Measurements from ENCODE around the gene PSORS1C2.
"Not testable (repeated sequence)": the region's sequence is repeated elsewhere in the genome, so short reads cannot be mapped to it uniquely, and the experiment has no call there.

Gene PSORS1C2

DNA sequence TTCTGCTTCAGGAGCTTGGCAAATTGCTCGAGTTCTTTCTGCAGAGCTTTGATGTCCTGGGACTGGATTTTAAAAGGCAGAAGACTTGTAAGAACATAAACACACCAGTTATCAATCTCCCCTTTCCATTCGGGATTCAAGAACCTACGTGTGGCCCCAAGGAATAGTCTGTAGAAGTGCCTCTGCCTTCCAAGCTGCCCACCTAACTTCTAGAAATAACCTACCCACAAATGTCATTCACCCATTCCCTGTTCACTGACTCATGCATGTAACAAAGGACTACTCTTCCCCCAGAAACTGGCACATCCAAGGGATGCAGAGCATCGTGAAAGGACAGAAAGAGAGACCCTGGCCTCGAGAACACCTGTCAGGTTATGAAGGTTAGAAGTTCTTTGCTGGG is 27.1 kb upstream of the PSORS1C2 start:
- DNase-seq (ENCODE audit: low spot score) (no peak), ATAC-seq (ENCODE audit: low read depth) (no peak)
- no peaks in the 10 kb centered on the region for H3K9me3 ChIP-seq (ENCODE audit: severe bottlenecking)
- H3K27me3 ChIP-seq (ENCODE audit: insufficient read depth, poor library complexity, severe bottlenecking): no peaks in the 10 kb centered on the region
- H3K4me1 ChIP-seq (ENCODE audit: insufficient read depth, poor library complexity, severe bottlenecking): no peaks in the 10 kb centered on the region
- H3K4me3 ChIP-seq (ENCODE audit: severe bottlenecking): no peak overlapping the region
- H3K36me3 ChIP-seq (ENCODE audit: low read depth): peaks cover 19% of the 10 kb centered on the region; the same call in 1 of the 2 replicates
- no peak overlapping the region for H3K27ac ChIP-seq (ENCODE audit: poor library complexity, severe bottlenecking)
- TF ChIP-seq, protein P1, sequence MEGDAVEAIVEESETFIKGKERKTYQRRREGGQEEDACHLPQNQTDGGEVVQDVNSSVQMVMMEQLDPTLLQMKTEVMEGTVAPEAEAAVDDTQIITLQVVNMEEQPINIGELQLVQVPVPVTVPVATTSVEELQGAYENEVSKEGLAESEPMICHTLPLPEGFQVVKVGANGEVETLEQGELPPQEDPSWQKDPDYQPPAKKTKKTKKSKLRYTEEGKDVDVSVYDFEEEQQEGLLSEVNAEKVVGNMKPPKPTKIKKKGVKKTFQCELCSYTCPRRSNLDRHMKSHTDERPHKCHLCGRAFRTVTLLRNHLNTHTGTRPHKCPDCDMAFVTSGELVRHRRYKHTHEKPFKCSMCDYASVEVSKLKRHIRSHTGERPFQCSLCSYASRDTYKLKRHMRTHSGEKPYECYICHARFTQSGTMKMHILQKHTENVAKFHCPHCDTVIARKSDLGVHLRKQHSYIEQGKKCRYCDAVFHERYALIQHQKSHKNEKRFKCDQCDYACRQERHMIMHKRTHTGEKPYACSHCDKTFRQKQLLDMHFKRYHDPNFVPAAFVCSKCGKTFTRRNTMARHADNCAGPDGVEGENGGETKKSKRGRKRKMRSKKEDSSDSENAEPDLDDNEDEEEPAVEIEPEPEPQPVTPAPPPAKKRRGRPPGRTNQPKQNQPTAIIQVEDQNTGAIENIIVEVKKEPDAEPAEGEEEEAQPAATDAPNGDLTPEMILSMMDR (IDR thresholded peaks at IDR 0.05; ENCODE audit: poor library complexity, severe bottlenecking): no peak

DNA sequence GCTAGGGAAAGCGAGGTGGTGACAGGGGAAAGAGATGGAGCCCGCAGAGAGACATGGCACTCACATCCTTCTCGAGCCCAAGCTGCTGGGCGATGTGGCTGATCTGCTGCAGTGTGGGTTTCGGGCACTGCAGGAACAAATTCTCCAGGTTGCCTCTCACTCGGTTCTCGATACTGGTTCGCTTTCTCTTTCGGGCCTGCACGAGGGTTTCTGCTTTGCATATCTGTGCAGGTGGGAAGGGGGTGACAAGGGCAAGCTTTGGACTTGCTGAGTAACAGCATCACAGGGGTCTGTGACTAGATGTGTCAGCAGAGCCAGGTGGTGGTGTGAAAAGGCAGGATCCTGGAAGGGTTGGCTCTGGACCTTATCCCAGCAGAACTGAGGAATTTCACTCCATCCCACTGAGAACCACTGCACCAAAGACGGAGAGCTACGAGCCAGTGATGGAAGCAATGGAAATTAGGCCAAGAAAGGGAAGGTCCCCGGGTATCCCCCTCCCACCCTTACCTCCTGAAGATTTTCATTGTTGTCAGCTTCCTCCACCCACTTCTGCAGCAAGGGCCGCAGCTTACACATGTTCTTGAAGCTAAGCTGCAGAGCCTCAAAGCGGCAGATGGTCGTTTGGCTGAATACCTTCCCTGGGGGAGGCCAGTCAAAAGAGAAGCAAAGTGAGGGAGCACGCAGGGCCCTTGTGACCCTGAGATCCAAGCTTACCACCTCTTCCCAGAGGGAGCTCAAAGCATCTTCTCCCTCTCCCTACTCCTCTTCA is 26.4 kb upstream of the PSORS1C2 start:
- not testable (repeated sequence) for H3K27ac ChIP-seq (ENCODE audit: poor library complexity, severe bottlenecking); H3K4me1 ChIP-seq (ENCODE audit: insufficient read depth, poor library complexity, severe bottlenecking); H3K9me3 ChIP-seq (ENCODE audit: severe bottlenecking); H3K27me3 ChIP-seq (ENCODE audit: insufficient read depth, poor library complexity, severe bottlenecking); DNase-seq (ENCODE audit: low spot score); ATAC-seq (ENCODE audit: low read depth); H3K4me3 ChIP-seq (ENCODE audit: severe bottlenecking)
- peaks cover 24% of the 10 kb centered on the region for H3K36me3 ChIP-seq (ENCODE audit: low read depth)

DNA sequence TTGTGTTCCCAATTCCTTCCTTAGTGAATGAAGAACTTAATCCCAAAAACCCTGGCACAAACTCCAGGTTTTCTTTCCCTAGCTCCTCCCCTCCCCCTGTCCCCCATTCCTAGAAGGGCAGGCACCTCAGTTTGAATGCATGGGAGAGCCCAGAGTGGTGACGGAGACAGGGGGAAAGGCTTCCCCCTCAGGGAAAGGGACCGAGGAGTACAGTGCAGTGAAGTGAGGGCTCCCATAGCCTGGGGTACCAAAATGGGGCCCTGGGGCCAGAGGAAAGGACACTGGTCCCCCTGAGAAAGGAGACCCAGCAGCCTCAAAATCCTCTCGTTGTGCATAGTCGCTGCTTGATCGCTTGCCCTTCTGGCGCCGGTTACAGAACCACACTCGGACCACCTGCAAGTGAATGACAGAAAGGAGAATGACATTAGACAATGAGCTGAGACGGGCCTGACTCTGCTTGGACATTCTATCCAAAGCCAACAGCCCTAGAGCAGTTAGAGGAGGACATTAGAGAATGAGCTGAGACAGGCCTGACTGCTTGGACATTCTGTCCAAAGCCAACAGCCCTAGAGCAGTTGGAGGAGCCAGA is 25.7 kb upstream of the PSORS1C2 start:
- H3K27me3 ChIP-seq (ENCODE audit: insufficient read depth, poor library complexity, severe bottlenecking); H3K27ac ChIP-seq (ENCODE audit: poor library complexity, severe bottlenecking); DNase-seq (ENCODE audit: low spot score); H3K4me1 ChIP-seq (ENCODE audit: insufficient read depth, poor library complexity, severe bottlenecking); H3K4me3 ChIP-seq (ENCODE audit: severe bottlenecking); H3K9me3 ChIP-seq (ENCODE audit: severe bottlenecking); ATAC-seq (ENCODE audit: low read depth): not testable (repeated sequence)
- H3K36me3 ChIP-seq (ENCODE audit: low read depth): peaks cover 31% of the 10 kb centered on the region

DNA sequence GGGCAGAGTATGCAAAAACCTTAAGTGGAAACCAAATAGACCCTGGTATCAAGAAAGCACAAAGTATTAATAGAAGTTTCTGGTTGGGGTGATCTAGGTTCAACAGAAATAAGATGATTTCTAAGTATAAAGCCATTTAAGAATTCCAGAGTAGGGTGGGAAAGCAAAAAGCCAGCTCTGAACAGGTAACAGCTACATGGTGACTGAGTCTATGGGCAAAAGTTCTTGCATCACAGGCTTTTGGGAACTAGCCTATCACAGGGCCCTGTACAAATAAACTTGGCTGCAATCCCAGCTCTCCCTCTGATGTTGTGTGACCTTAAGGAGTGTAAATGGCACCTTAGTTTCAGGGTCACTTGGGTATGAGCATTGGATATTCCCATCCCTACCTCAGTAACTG is 25.1 kb upstream of the PSORS1C2 start:
- Histone ChIP-seq H3K4me1 (ENCODE audit: insufficient read depth, poor library complexity, severe bottlenecking) (no peaks in the 10 kb centered on the region), H3K9me3 (ENCODE audit: severe bottlenecking) (no peaks in the 10 kb centered on the region), H3K27ac (ENCODE audit: poor library complexity, severe bottlenecking) (no peak overlapping the region), H3K27me3 (ENCODE audit: insufficient read depth, poor library complexity, severe bottlenecking) (no peaks in the 10 kb centered on the region), H3K36me3 (ENCODE audit: low read depth) (peaks cover 32% of the 10 kb centered on the region), H3K4me3 (ENCODE audit: severe bottlenecking) (no peak overlapping the region)
- DNase-seq (ENCODE audit: low spot score): no peak
- no peak; the same call in 2 of the 3 replicates for ATAC-seq (ENCODE audit: low read depth)
- TF ChIP-seq, protein P1 (IDR thresholded peaks at IDR 0.05; ENCODE audit: poor library complexity, severe bottlenecking): no peak

DNA sequence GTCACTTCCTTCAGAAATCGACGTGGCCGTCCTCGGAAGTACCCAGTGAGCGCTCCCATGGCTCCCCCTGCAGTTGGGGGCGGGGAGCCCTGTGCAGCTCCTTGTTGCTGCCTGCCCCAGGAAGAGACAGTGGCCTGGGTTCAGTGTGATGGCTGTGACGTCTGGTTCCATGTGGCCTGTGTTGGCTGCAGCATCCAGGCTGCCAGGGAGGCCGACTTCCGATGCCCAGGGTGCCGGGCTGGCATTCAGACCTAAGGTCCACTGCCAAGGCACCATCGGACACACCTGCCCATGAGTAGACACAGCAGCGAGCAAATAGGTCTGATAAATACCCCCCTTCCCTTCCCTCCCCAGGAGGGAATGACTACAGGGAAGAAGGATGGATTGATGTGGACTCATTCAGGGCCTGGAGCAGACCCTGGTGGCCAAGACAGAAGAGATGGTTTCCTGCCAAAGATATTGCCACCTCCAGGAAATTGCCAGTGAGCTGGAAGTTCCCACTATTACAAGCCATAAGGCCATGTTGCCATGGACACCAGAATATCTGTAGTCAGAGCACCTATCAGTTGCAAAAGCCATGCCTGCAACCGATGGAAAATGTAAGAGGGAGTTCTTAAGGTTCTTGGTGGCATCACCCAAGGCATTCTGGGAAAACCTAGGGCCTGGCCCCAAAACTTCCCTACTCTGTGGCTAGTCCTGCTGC is 23.7 kb upstream of the PSORS1C2 start:
- ATAC-seq (ENCODE audit: low read depth) (no peak), DNase-seq (ENCODE audit: low spot score) (no peak)
- Histone ChIP-seq H3K36me3 (ENCODE audit: low read depth) (peaks cover 32% of the 10 kb centered on the region), H3K27ac (ENCODE audit: poor library complexity, severe bottlenecking) (no peak overlapping the region), H3K9me3 (ENCODE audit: severe bottlenecking) (no peaks in the 10 kb centered on the region), H3K4me1 (ENCODE audit: insufficient read depth, poor library complexity, severe bottlenecking) (no peaks in the 10 kb centered on the region), H3K4me3 (ENCODE audit: severe bottlenecking) (no peak overlapping the region), H3K27me3 (ENCODE audit: insufficient read depth, poor library complexity, severe bottlenecking) (no peaks in the 10 kb centered on the region)
- TF ChIP-seq, protein P1 (IDR thresholded peaks at IDR 0.05; ENCODE audit: poor library complexity, severe bottlenecking): no peak

Measured in RWPE2 (cell line).